HEK293 (cell line): ENCODE results near the gene NSMCE3.

Source experiments
- CTCF ChIA-PET: fragments of 350-600 bp; formaldehyde crosslinking; extraction: SDS; loops from one replicate; lab custom pipeline; 2021; ENCODE audit warnings: antibody characterized with exemption; lab: Yijun Ruan, JAX
- POLR2A ChIA-PET: fragments of 300-600 bp; formaldehyde crosslinking; extraction: SDS; loops from one replicate; lab custom pipeline; 2020; ENCODE audit warnings: antibody characterized with exemption, inconsistent platforms; lab: Yijun Ruan, JAX
- H3K27ac ChIP-seq: fragments of 200-500 bp; sonication (Bioruptor generic); 2 replicates; pipeline ENCODE4 v1.5.1; 2014; ENCODE audit warnings: low read depth, low read length, control low read depth, inconsistent platforms; ENCODE audit errors: extremely low read depth
- H3K36me3 ChIP-seq, 2 experiments: fragments of 200-500 bp in 1 of 2; sonication (Bioruptor generic) in 1 of 2; 1 replicate in 1 of 2; 2 replicates in 1 of 2; pipeline ENCODE4 v1.5.1; 2014 to 2017; ENCODE audit warnings: inconsistent platforms in 2 of 2, low read length in 2 of 2; ENCODE audit not compliant: control insufficient read depth in 2 of 2, insufficient read depth in 1 of 2
- H3K4me1 ChIP-seq: fragments of 200-500 bp; sonication (Bioruptor generic); 2 replicates; pipeline ENCODE4 v1.5.1; 2014; ENCODE audit warnings: mild to moderate bottlenecking, low read length, inconsistent platforms; ENCODE audit not compliant: control insufficient read depth, insufficient read depth
- H3K4me3 ChIP-seq: 2 replicates; pipeline ENCODE4 v1.5.1; 2011; ENCODE audit warnings: low read depth, mild to moderate bottlenecking, control low read depth, low read length, moderate library complexity
- H3K9me3 ChIP-seq: fragments of 200-500 bp; sonication (Bioruptor generic); 2 replicates; pipeline ENCODE4 v1.5.1; 2014; ENCODE audit warnings: low read depth, low read length, inconsistent platforms; ENCODE audit not compliant: control insufficient read depth, insufficient read depth
- EGR2 ChIP-seq: fragments of 450-650 bp; formaldehyde crosslinking; IDR thresholded peaks from 2 replicates; pipeline ENCODE4 v1.5.1; 2016; ENCODE audit warnings: low read depth, missing biosample characterization, missing genetic modification characterization
- TCF7L2 ChIP-seq: IDR thresholded peaks from 2 replicates; pipeline ENCODE4 v1.6.1; 2011; ENCODE audit warnings: low read depth, mild to moderate bottlenecking, inconsistent platforms, low read length, moderate library complexity, borderline replicate concordance
- ZFHX2 ChIP-seq: fragments of 450-650 bp; formaldehyde crosslinking; conservative IDR thresholded peaks from 2 replicates; pipeline ENCODE4 v1.5.1; 2016; ENCODE audit warnings: missing biosample characterization, missing genetic modification characterization
- ZNF274 ChIP-seq, 2 experiments: fragments of 200-500 bp in 1 of 2; fragments of 450-650 bp in 1 of 2; sonication (Bioruptor generic) in 1 of 2; formaldehyde crosslinking in 1 of 2; IDR thresholded peaks; 2 replicates each; pipeline versions ENCODE4 v1.5.1 to v1.6.1; 2014 to 2016; ENCODE audit warnings: borderline replicate concordance in 1 of 2, inconsistent platforms in 1 of 2, low read length in 1 of 2, missing biosample characterization in 1 of 2, missing genetic modification characterization in 1 of 2
- ZNF302 ChIP-seq: fragments of 450-650 bp; formaldehyde crosslinking; IDR thresholded peaks from 2 replicates; pipeline ENCODE4 v1.5.1; 2016; ENCODE audit warnings: missing biosample characterization, missing genetic modification characterization, low read depth
- ZNF341 ChIP-seq: fragments of 450-650 bp; formaldehyde crosslinking; IDR thresholded peaks from 2 replicates; pipeline ENCODE4; 2016; ENCODE audit warnings: low read depth, missing biosample characterization, missing genetic modification characterization
- ZNF366 ChIP-seq: fragments of 450-650 bp; formaldehyde crosslinking; conservative IDR thresholded peaks from 2 replicates; pipeline ENCODE4 v1.5.1; 2016; ENCODE audit warnings: missing biosample characterization, missing genetic modification characterization
- ZNF37A ChIP-seq: fragments of 450-650 bp; IDR thresholded peaks from 2 replicates; pipeline ENCODE4 v1.5.1; 2018; ENCODE audit warnings: missing biosample characterization, missing genetic modification characterization
- ZNF426 ChIP-seq: fragments of 450-650 bp; formaldehyde crosslinking; IDR thresholded peaks from 2 replicates; pipeline ENCODE4 v1.5.1; 2017; ENCODE audit warnings: missing biosample characterization, missing genetic modification characterization, mild to moderate bottlenecking, inconsistent platforms, moderate library complexity
- ZNF521 ChIP-seq: fragments of 450-650 bp; formaldehyde crosslinking; IDR thresholded peaks from 2 replicates; pipeline ENCODE4 v1.5.1; 2017; ENCODE audit warnings: missing biosample characterization, mild to moderate bottlenecking, missing genetic modification characterization
- ZNF610 ChIP-seq: fragments of 450-650 bp; formaldehyde crosslinking; IDR thresholded peaks from 2 replicates; pipeline ENCODE4 v1.5.1; 2016; ENCODE audit warnings: missing biosample characterization, missing genetic modification characterization, borderline replicate concordance
- ZNF677 ChIP-seq: fragments of 450-650 bp; IDR thresholded peaks from 2 replicates; pipeline ENCODE4 v1.5.0; 2018; ENCODE audit warnings: missing biosample characterization, mild to moderate bottlenecking, missing genetic modification characterization, moderate library complexity
- ZNF747 ChIP-seq: fragments of 450-650 bp; formaldehyde crosslinking; IDR thresholded peaks from 2 replicates; pipeline ENCODE4 v1.5.1; 2016; ENCODE audit warnings: missing biosample characterization, missing genetic modification characterization
- ZNF76 ChIP-seq: fragments of 450-650 bp; formaldehyde crosslinking; IDR thresholded peaks from 2 replicates; pipeline ENCODE4; 2016; ENCODE audit warnings: low read depth, missing biosample characterization, missing genetic modification characterization, borderline replicate concordance
- ZNF785 ChIP-seq: fragments of 450-650 bp; formaldehyde crosslinking; IDR thresholded peaks from 2 replicates; pipeline ENCODE4 v1.5.1; 2016; ENCODE audit warnings: missing biosample characterization, missing genetic modification characterization
- TF ChIP-seq, protein P1 (sequence below): fragments of 450-650 bp; formaldehyde crosslinking; IDR thresholded peaks from 2 replicates; pipeline ENCODE4 v1.5.1; 2017; ENCODE audit warnings: missing biosample characterization, missing genetic modification characterization
- TF ChIP-seq, protein P2 (sequence below): fragments of 450-650 bp; formaldehyde crosslinking; optimal IDR thresholded peaks from 2 replicates; pipeline ENCODE3; 2016; ENCODE audit warnings: missing biosample characterization, mild to moderate bottlenecking, missing genetic modification characterization
- TF ChIP-seq, protein P3 (sequence below): fragments of 450-650 bp; formaldehyde crosslinking; IDR thresholded peaks from 2 replicates; pipeline ENCODE4 v1.5.1; 2016; ENCODE audit warnings: missing biosample characterization, missing genetic modification characterization
- TF ChIP-seq, protein P4 (sequence below): sonication (generic); formaldehyde crosslinking; IDR thresholded peaks from 2 replicates; pipeline ENCODE4 v1.8.1; 2022; ENCODE audit warnings: mild to moderate bottlenecking, moderate library complexity, missing genetic modification reagents
- TF ChIP-seq, protein P5 (sequence below): fragments of 450-650 bp; formaldehyde crosslinking; IDR thresholded peaks from 2 replicates; pipeline ENCODE4 v1.5.1; 2016; ENCODE audit warnings: missing biosample characterization, missing genetic modification characterization, low read depth
- TF ChIP-seq, protein P6 (sequence below): fragments of 450-650 bp; formaldehyde crosslinking; IDR thresholded peaks from 2 replicates; pipeline ENCODE4 v1.5.1; 2017; ENCODE audit warnings: missing biosample characterization, missing genetic modification characterization
- TF ChIP-seq, protein P7 (sequence below): fragments of 450-650 bp; formaldehyde crosslinking; IDR thresholded peaks from 2 replicates; pipeline ENCODE4 v1.5.1; 2017; ENCODE audit warnings: missing biosample characterization, missing genetic modification characterization
- TF ChIP-seq, protein P8 (sequence below): fragments of 450-650 bp; formaldehyde crosslinking; IDR thresholded peaks from 2 replicates; pipeline ENCODE4 v1.5.1; 2016; ENCODE audit warnings: missing biosample characterization, missing genetic modification characterization

The NSMCE3 gene

DNA sequence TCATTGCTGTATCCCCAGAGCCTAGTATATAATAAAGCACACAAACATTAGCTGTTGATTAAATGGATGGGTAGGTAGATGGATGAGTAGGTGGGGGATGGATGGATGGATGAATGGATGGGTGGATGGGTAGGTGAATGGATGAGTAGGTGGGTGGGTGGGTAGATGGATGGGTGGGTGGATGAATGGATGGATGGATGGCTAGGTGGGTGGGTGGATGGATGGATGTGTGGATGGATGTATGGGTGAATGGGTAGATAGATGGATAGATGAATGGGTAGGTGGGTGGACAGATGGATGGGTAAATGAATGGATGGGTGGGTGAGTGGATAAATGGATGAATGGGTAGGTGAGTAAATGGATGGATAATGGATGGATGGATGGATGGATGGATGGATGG lies 30.2 kb upstream of the NSMCE3 start:
- Histone ChIP-seq H3K4me3 (no peak overlapping the region), H3K9me3 (no peaks in the 10 kb centered on the region), H3K27ac (no peak overlapping the region), H3K36me3 (no peaks in the 10 kb centered on the region), H3K4me1 (no peaks in the 10 kb centered on the region)
- POLR2A ChIA-PET = no interaction called here
- TF ChIP-seq, protein P1, sequence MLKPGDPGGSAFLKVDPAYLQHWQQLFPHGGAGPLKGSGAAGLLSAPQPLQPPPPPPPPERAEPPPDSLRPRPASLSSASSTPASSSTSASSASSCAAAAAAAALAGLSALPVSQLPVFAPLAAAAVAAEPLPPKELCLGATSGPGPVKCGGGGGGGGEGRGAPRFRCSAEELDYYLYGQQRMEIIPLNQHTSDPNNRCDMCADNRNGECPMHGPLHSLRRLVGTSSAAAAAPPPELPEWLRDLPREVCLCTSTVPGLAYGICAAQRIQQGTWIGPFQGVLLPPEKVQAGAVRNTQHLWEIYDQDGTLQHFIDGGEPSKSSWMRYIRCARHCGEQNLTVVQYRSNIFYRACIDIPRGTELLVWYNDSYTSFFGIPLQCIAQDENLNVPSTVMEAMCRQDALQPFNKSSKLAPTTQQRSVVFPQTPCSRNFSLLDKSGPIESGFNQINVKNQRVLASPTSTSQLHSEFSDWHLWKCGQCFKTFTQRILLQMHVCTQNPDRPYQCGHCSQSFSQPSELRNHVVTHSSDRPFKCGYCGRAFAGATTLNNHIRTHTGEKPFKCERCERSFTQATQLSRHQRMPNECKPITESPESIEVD = no peak
- TF ChIP-seq EGR2 (tag by site-specific recombination) (peak; percentile 99), ZFHX2 (tag by site-specific recombination) (peak; percentile 89), ZNF366 (tag by site-specific recombination) (peak; percentile 60)
- CTCF ChIA-PET = no interaction called here

DNA sequence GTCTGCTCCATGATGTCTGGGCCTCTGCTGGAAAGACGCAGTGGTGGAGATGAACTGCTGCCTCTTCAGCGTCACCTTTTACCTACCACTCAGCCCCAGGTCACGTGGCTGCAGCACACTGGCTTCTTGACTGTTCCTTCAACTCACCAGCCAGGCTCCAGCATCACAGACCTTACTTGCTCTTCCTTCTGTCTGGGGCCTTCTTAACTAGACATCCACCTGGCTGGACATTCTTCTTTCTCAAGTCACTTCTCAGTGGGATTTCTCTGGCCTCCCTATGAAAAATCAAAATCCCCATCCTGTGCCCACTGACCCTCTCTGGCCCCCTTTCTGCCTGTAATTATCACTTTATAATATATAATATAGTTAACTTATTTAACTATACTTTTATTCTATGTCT lies 29.7 kb upstream of the NSMCE3 start:
- no peaks in the 10 kb centered on the region for H3K36me3 ChIP-seq
- POLR2A ChIA-PET = no interaction called here
- CTCF ChIA-PET = interaction anchor here (1.7 kb wide), 1 partner anchor 159 kb away, joined by 5 read pairs; no protein-coding TSS in a partner anchor
- TF ChIP-seq, protein P2, sequence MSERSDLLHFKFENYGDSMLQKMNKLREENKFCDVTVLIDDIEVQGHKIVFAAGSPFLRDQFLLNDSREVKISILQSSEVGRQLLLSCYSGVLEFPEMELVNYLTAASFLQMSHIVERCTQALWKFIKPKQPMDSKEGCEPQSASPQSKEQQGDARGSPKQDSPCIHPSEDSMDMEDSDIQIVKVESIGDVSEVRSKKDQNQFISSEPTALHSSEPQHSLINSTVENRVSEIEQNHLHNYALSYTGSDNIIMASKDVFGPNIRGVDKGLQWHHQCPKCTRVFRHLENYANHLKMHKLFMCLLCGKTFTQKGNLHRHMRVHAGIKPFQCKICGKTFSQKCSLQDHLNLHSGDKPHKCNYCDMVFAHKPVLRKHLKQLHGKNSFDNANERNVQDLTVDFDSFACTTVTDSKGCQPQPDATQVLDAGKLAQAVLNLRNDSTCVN (tag by site-specific recombination) = no peak
- TF ChIP-seq, protein P3, sequence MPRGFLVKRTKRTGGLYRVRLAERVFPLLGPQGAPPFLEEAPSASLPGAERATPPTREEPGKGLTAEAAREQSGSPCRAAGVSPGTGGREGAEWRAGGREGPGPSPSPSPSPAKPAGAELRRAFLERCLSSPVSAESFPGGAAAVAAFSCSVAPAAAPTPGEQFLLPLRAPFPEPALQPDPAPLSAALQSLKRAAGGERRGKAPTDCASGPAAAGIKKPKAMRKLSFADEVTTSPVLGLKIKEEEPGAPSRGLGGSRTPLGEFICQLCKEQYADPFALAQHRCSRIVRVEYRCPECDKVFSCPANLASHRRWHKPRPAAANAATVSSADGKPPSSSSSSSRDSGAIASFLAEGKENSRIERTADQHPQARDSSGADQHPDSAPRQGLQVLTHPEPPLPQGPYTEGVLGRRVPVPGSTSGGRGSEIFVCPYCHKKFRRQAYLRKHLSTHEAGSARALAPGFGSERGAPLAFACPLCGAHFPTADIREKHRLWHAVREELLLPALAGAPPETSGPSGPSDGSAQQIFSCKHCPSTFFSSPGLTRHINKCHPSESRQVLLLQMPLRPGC (tag by site-specific recombination) = no peak
- TF ChIP-seq ZNF302 (tag by site-specific recombination) (no peak), ZNF426 (no peak), ZNF37A (tag by site-specific recombination) (no peak), ZNF521 (no peak), ZNF677 (tag by site-specific recombination) (no peak), ZNF610 (tag by site-specific recombination) (no peak), ZNF785 (tag by site-specific recombination) (no peak), TCF7L2 (no peak), ZNF747 (tag by site-specific recombination) (no peak), ZNF76 (tag by site-specific recombination) (no peak), ZNF341 (tag by site-specific recombination) (no peak), ZNF274 (IDR thresholded peaks at IDR 0.05; ENCODE audit: low read length) (no peak), ZNF274 (tag by site-specific recombination; IDR thresholded peaks at IDR 0.05; ENCODE audit: borderline replicate concordance) (no peak)
- TF ChIP-seq, protein P4, sequence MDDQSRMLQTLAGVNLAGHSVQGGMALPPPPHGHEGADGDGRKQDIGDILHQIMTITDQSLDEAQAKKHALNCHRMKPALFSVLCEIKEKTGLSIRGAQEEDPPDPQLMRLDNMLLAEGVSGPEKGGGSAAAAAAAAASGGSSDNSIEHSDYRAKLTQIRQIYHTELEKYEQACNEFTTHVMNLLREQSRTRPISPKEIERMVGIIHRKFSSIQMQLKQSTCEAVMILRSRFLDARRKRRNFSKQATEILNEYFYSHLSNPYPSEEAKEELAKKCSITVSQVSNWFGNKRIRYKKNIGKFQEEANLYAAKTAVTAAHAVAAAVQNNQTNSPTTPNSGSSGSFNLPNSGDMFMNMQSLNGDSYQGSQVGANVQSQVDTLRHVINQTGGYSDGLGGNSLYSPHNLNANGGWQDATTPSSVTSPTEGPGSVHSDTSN (CRISPR knock-in tag) = no peak
- TF ChIP-seq, protein P5, sequence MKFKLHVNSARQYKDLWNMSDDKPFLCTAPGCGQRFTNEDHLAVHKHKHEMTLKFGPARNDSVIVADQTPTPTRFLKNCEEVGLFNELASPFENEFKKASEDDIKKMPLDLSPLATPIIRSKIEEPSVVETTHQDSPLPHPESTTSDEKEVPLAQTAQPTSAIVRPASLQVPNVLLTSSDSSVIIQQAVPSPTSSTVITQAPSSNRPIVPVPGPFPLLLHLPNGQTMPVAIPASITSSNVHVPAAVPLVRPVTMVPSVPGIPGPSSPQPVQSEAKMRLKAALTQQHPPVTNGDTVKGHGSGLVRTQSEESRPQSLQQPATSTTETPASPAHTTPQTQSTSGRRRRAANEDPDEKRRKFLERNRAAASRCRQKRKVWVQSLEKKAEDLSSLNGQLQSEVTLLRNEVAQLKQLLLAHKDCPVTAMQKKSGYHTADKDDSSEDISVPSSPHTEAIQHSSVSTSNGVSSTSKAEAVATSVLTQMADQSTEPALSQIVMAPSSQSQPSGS (tag by site-specific recombination) = no peak
- TF ChIP-seq, protein P6, sequence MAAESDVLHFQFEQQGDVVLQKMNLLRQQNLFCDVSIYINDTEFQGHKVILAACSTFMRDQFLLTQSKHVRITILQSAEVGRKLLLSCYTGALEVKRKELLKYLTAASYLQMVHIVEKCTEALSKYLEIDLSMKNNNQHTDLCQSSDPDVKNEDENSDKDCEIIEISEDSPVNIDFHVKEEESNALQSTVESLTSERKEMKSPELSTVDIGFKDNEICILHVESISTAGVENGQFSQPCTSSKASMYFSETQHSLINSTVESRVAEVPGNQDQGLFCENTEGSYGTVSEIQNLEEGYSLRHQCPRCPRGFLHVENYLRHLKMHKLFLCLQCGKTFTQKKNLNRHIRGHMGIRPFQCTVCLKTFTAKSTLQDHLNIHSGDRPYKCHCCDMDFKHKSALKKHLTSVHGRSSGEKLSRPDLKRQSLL (tag by site-specific recombination) = no peak
- TF ChIP-seq, protein P7, sequence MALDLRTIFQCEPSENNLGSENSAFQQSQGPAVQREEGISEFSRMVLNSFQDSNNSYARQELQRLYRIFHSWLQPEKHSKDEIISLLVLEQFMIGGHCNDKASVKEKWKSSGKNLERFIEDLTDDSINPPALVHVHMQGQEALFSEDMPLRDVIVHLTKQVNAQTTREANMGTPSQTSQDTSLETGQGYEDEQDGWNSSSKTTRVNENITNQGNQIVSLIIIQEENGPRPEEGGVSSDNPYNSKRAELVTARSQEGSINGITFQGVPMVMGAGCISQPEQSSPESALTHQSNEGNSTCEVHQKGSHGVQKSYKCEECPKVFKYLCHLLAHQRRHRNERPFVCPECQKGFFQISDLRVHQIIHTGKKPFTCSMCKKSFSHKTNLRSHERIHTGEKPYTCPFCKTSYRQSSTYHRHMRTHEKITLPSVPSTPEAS (tag by site-specific recombination) = no peak
- TF ChIP-seq, protein P8, sequence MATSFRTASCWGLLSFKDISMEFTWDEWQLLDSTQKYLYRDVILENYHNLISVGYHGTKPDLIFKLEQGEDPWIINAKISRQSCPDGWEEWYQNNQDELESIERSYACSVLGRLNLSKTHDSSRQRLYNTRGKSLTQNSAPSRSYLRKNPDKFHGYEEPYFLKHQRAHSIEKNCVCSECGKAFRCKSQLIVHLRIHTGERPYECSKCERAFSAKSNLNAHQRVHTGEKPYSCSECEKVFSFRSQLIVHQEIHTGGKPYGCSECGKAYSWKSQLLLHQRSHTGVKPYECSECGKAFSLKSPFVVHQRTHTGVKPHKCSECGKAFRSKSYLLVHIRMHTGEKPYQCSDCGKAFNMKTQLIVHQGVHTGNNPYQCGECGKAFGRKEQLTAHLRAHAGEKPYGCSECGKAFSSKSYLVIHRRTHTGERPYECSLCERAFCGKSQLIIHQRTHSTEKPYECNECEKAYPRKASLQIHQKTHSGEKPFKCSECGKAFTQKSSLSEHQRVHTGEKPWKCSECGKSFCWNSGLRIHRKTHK (tag by site-specific recombination) = no peak
- H3K4me1 ChIP-seq = no peaks in the 10 kb centered on the region
- H3K9me3 ChIP-seq = no peaks in the 10 kb centered on the region
- no peak overlapping the region for H3K27ac ChIP-seq
- no peak overlapping the region for H3K4me3 ChIP-seq
